ENCODE measurements around the gene TBC1D13.
"Not testable (repeated sequence)": the region's sequence is repeated elsewhere in the genome, so short reads cannot be mapped to it uniquely, and the experiment has no call there.

TBC1D13 gene

DNA sequence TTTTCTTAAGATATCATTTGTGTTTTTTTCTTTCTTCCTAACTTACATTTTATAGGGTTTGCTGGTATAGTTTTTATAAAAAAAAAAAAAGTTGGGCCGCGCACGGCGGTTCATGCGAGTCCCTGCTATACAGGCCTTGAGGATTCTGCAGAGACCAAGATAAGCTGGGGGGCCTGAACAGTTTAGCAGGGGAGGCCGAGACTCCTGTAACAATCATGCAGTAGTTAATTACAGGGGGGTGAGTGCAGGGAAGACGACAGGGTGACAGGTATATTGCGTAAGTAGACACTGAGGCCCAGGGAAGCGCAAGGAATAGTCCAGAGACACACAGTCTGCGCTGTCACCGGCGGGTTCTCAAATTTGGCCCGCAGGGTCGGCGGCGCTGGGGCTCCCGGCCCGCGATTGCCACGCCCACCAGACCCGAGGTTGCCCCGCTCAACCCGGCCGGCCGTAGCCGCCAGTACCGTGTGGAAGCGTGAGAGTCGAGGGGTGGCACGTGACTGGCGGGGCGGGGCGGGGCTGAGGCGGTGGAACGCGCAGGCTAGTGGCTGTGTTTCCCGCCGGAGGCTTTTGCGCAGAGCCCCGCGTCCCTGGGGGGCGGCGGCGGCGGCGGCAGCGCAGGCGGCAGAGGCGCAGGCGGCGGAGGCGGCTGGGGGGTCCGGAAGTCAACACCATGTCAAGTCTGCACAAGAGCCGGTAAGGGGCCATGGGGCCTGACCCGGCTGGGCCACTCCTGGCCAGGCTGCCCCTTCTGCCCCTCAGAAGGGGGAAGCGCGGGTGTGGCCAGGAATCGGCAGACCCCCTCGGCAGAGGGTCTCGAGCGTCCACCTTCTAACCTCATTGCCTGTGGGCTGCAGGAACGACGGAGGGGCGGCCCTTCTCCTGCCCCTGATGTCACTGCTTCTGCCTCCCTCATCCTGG lies at the start of gene TBC1D13:
TSS of gene TBC1D13 (plus strand) at position 573 of the 921 bp plus-strand sequence. CDS start at position 674, 101 bp downstream.
- peak; percentile 84 to 85 for DNase-seq

DNA sequence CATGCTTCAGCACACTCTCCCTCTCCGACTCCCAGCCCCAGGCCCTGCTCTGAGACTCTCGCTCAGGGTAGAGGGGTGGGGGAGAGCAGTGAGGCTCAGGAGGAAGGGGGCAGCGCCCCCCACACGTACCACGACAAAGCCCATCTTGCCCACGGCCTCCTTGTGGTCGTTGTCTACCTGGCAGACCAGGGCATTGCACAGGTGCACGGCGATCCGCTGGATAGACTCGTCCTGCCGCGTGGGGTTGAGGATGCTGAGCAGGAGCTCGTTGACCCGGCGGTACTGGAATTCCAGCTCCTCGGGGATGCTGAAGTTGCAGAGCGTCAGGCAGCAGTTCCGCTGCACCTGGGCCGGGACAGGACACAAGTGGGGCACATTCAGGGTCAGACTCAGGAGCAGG lies 44.7 kb upstream of the TBC1D13 start:
- DNase-seq = no peak

- DNase-seq = no peak
Measured at GRCh38 chr9:128743421-128743820, 43.6 kb upstream of the TBC1D13 start.

DNA sequence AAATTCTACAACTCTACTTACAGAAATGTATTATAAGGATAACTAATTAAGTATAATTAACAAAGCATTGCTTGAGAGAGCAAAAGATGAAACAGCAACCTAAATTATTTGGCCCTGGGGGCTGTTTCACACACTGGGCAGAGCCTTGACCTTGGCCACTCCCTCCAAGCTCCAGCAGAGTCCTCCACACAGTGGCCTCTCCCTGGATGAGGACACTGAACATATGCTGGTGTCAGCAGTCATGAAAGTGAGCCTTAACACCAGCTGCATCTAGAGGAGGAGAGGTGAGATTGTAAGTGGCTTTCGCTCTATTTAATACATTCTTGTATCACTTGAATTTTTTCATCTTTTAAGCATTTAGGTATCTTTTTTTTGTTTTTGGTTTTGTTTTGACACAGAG lies 39.8 kb upstream of the TBC1D13 start:
- DNase-seq = no peak

- DNase-seq = no peak
Measured at GRCh38 chr9:128750926-128751595, 36.0 kb upstream of the TBC1D13 start.

DNA sequence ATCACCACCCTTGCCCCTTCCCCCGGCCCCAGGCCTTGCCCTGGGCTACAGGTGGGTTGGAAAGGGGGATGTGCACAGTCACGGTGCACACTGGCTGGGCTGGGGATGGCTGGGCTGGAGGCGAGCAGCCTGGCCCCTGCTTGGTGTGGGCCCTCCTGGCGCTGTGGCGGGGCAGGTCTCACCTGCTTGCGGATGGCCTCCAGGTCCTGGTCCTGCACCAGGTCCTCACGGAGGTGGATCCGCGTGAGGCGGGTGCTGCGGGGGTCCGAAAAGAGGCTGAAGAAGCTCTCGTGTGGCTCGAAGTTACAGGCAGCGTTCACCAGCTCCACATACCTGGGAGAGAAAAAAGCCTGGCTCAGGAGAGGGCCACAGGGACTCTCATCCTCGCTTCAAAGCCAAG lies 33.4 kb upstream of the TBC1D13 start:
- DNase-seq = no peak

DNA sequence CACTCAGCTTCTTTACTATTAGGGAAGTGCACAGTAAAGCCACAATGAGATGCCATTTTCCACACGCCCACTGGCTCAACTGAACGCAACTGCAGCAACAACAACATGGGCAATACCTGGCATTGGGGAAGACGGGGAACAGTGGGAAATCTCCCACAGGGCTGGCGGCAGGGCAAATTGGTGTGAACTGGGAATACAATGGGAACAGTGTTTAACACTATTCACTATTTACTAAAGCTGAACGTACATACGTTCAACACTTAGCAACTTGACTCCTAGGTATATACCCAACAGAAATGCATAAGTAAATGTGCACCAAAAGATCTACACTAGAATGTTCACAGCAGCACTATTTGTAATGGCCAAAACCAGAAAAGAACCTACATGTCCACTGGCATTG lies 29.5 kb upstream of the TBC1D13 start:
- no peak for DNase-seq

DNA sequence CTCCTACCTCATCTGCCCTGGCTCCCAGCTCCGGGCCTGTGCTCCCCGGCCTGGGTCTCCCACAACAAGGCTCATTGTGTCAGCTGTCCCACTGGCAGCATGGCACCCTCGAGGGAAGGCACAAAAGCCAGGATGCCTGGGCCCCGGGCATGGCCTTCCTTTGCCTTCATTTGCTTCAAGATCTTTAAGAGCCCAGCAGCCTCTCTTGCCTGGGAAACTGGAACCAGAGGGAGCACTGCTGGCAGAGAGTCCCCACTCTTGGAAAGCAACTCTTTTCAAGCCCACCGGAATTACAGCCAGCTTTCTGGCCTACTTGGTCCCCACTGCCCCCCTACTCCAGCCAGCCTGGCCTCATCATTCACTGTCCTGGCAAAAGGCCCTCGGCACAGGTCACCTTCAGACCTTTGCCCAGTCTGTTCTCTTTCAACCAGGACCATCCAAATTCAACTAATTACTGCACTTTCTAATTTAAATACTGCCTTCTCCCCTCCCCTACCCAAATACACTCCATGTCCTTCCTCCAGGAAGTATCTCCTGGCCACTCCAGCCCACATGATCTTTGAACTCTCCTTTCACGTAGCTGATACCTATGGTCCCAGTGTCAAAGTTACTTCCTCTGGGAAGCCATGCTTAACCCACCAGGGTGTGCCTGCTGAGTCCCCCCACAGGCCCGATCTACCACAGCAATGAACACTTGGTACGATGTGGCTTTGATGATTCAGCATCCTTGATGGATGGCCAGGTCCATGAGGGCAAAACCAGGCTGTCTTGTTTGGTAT lies 24.2 kb upstream of the TBC1D13 start:
- DNase-seq = no peak

- no peak for DNase-seq
Measured at GRCh38 chr9:128764361-128764760, 22.7 kb upstream of the TBC1D13 start.

GRCh38 chr9:128765499-128765898 lies 21.6 kb upstream of the TBC1D13 start:
- DNase-seq = no peak

- DNase-seq = no peak
Measured at GRCh38 chr9:128768606-128769005, 18.4 kb upstream of the TBC1D13 start.

DNA sequence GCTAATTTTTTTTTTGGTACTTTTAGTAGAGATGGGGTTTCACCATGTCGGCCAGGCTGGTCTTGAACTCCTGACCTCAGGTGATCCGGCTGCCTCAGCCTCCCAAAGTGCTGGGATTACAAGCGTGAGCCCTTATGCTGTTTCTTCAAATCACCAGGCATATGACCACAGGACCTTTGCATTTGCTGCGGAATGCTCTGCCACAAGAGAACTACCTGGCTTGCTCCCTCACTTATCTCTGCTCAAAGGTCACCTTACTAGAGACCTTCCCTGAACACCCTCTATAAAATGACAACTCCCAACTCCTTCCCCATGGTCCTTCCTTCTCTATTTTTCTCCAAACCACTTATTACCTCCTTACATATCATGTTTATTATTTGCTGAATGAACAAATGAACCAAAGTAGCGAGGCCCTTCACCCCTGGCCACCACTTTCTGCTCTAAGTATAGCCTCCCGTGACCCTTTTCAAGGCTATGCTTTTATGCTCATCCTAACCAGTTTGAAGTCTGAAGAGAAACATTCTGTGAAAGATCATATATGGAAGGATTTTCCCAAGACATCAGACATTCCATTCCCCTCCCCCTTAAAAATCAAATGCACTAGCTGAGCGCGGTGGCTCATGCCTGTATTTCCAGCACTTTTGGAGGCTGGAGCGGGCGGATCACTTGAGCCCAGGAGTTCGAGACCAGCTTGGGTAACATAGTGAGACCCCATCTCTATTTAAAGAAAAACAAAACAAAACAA lies 16.6 kb upstream of the TBC1D13 start:
- no peak for DNase-seq

DNA sequence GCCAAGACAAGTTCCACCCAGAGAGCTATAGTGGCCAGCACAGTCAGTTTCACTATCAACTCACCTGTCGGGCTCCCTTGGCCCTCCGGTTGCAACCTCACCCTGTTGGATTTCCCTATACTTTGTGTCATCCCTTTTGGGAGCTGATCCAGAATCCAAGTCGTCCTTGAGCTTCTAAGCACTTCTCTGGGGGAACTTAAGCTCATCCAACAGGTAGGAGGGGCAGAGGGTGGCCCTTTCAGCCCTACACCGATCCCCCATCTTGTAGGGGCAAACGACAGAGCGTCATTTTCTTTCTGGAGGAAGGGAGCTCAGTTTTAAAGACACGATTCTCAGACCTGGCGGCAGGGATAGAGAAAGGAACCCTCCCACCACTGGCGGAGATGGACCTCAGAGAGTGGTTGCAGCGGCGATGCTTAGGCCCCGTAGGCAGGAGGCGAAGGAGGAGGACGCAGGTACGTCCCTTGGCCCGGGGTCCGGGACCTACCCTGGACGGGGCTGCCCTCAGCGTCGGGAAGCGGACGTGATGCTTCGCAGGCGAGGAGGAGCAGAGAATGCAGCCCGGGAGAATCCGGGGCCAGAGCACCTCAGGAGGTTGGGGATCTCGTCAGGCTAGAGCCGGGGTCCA lies 15.8 kb upstream of the TBC1D13 start:
- no peak for DNase-seq

DNA sequence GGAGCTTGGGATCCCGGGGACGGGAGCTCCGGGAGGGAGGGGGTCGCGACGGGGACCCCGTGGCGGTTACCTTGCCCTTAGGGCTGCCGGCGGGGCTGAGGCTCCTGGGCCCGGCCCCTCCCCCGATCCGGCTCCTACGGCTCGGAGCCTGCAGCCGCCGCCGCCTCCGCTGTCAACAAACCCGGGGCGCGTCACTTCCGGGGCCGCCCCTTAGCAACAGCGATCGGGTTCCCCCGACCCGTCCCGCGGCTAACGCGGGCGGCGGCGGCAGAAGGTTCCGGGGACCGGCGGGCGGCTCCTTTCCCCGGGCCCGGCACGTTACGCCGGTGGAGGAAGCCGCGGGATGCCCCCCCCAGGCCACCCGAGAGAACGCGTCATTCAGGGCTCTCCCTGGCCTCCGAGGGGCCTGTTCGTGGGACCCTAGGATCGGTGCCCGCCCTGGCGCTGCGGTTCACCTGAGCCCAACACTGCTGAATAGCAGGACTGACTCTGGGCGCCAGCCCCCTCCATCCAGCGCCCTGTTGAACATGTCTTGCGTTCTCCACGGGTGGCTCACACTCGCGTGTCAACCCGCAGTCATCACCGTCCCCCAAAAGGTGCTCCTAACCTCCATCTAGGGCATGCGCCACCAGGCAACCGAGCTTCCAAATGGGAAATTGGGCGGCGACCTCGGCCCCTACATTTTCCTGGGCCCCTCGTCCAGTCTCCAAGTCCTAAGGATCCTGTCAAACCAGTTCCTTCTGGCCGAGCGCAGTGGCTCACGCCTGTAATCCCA lies 15.1 kb upstream of the TBC1D13 start, which contains the start of gene ZER1:
TSS of gene ZER1 (minus strand) at position 183 of the 775 bp plus-strand sequence. CDS start 16,362 bp downstream, outside the sequence.
- peak; percentile 81 to 87 for DNase-seq

GRCh38 chr9:128773049-128773448 lies 14.0 kb upstream of the TBC1D13 start:
- DNase-seq = no peak

DNA sequence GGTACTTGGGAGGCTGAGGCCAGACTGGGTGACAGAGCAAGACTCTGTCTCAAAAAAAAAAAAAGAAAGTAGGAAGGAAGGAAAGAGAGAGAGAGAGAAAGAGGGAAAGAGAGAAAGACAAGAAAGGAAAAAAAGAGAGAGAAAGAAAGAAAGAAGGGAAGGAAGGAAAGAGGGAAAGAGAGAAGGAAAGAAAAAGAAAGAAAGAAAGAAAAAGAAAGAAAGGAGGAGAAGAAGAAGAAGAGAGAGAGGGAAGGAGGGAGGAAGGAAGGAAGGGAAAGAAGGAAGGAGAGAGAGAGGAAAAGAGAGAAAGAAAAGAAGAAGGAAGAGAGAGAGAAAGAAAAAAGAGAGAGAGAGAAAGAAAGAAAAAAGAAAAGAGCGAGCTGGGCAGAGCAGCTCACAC lies 12.2 kb upstream of the TBC1D13 start:
- no peak for DNase-seq

DNA sequence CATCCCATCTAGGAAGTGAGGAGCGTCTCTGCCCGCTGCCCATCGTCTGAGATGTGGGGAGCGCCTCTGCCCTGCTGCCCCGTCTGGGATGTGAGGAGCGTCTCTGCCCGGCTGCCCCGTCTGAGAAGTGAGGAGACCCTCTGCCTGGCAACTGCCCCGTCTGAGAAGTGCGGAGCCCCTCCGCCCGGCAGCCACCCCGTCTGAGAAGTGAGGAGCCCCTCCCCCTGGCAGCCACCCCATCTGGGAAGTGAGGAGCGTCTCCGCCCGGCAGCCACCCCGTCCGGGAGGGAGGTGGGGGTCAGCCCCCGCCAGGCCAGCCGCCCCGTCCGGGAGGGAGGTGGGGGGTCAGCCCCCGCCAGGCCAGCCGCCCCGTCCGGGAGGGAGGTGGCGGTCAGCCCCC lies 7.0 kb upstream of the TBC1D13 start:
- DNase-seq = not testable (repeated sequence)

- DNase-seq = no peak
Measured at GRCh38 chr9:128781187-128782070, 5.6 kb upstream of the TBC1D13 start.

DNA sequence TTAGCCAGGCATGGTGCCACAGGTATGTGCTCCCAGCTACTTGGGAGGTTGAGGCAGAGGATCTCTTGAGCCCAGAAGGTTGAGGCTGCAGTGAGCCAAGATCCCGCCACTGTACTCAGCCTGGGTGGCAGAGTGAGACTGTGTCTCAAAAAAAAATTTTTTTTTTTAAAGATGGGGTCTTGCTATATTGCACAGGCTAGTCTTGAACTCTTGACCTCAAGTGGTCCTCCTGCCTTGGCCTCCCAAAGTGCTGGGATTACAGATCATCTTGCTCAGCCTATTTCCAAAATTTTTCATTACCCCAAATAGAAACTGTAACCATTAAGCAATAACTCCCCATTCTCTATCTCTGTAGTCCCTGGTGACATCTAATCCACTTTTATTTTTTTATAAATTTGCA lies 4.4 kb upstream of the TBC1D13 start:
- DNase-seq = no peak

DNA sequence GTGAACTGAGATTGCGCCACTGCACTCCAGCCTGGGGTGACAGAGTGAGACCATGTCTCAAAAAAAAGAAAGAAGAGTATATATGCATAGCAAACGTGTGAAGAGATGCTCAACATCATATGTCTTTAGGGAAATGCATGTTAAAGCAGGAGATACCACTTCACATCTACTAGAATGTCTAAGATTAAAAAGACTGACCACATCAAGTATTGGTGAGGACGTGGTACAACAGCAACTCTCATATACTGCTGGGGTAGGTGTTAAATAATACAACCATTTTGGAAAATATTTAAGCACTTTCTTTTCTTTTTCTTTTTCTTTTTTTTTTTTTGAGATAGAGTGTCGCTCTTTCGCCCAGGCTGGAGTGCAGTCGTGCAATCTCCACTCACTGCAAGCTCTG lies 1.6 kb upstream of the TBC1D13 start:
- DNase-seq = no peak

Measured in bone marrow (tissue), 2 donors.